Thoracic aorta (tissue), 2 donors: ENCODE measurements around the gene RHEB. TPM values are rescaled to one million over a fixed set of nuclear protein-coding genes. Genes with fewer than 3 reads are reported as not detected.
A peak's percentile ranks its signal among the peaks of the same experiment; 100 is the strongest.

Experiments used
- ATAC-seq: fragments of 150-250 bp; one replicate; pipeline ENCODE4 v1.8.0; 2017; ENCODE audit warnings: low read depth; ENCODE audit not compliant: insufficient number of reproducible peaks, low FRiP score
- DNase-seq: peaks from one replicate; pipeline ENCODE4 v3.0.0-alpha.2; 2020; ENCODE audit warnings: low spot score
- H3K27ac ChIP-seq, 2 donors: fragments of 200-600 bp; sonication (generic); 1 replicate in 1 of 2; 2 replicates in 1 of 2; pipeline ENCODE4 v1.5.1; 2016; ENCODE audit warnings: mild to moderate bottlenecking in 2 of 2, moderate library complexity in 2 of 2
- H3K27me3 ChIP-seq: fragments of 200-600 bp; sonication (generic); replicated peaks from 2 replicates; pipeline ENCODE4 v1.6.0; 2016; ENCODE audit warnings: mild to moderate bottlenecking; ENCODE audit not compliant: insufficient read depth
- H3K36me3 ChIP-seq: fragments of 200-600 bp; sonication (generic); one replicate; pipeline ENCODE4 v1.5.1; 2016
- H3K4me1 ChIP-seq, 2 donors: fragments of 200-600 bp; sonication (generic); 1 replicate in 1 of 2; 2 replicates in 1 of 2; pipeline versions ENCODE4 v1.5.1 to v1.6.0; 2016; ENCODE audit warnings: low read depth in 2 of 2, mild to moderate bottlenecking in 1 of 2; ENCODE audit not compliant: control insufficient read depth in 1 of 2
- H3K4me3 ChIP-seq: fragments of 200-600 bp; sonication (generic); 2 replicates; pipeline ENCODE4 v1.5.1; 2016; ENCODE audit warnings: mild to moderate bottlenecking
- H3K9me3 ChIP-seq: fragments of 200-600 bp; sonication (generic); 2 replicates; pipeline ENCODE4 v1.5.1; 2016
- total RNA-seq, 2 donors: library from RNA; depleted of rRNA; stranded (reverse); fragments of >200 nt; gene quantifications; one replicate each; pipeline versions ENCODE4 v1.1.0 to v1.2.3, GENCODE V29; 2016
- TF ChIP-seq, protein P1 (sequence below): fragments of 200-600 bp; sonication (generic); IDR thresholded peaks from one replicate; pipeline ENCODE4 v1.5.1; 2019; ENCODE audit warnings: antibody characterized with exemption

RHEB gene
- total RNA-seq, 2 donors from 2014 or later = 88.9 to 102 TPM

DNA sequence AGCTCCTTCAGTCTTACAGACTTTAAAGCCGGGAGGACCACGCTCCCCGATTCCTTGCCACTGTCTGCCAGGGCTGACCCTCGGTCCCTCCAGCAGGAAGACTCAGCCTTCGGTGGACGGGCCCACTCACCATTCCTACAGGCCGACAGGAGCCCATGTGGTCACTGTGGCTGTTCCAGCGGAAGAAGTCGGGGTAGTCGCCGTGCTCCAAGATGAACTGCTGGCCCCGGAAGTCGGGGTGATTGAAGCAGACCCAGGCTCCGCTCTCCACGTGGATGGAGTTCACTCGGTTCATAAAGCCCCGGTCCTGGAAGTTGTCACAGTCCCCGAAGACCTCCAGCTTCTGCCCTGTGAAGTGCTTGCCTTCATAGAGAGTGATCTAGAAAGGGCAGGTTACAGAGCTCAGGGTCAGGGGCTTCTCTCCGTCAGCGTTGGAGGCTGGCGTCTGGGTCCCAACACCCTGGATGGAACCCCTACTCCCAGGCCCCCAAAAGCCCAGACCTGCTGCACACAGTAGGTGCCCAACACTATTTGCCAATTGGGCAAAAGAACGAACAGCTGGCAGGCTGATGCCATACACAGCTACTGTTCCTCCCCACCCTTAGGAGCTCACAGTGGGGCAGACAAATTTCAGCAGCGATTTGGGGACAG is 81.7 kb downstream of the RHEB start:
- DNase-seq (no peak), ATAC-seq (no peak)
- Histone ChIP-seq H3K9me3 (no peaks in the 10 kb centered on the region), H3K4me3 (no peak overlapping the region), H3K27me3 (no peaks in the 10 kb centered on the region), H3K27ac (peak overlapping the region; percentile 27 to 91), H3K36me3 (no peaks in the 10 kb centered on the region), H3K4me1 (peaks cover 38 to 61% of the 10 kb centered on the region in 2 donors)
- TF ChIP-seq, protein P1, sequence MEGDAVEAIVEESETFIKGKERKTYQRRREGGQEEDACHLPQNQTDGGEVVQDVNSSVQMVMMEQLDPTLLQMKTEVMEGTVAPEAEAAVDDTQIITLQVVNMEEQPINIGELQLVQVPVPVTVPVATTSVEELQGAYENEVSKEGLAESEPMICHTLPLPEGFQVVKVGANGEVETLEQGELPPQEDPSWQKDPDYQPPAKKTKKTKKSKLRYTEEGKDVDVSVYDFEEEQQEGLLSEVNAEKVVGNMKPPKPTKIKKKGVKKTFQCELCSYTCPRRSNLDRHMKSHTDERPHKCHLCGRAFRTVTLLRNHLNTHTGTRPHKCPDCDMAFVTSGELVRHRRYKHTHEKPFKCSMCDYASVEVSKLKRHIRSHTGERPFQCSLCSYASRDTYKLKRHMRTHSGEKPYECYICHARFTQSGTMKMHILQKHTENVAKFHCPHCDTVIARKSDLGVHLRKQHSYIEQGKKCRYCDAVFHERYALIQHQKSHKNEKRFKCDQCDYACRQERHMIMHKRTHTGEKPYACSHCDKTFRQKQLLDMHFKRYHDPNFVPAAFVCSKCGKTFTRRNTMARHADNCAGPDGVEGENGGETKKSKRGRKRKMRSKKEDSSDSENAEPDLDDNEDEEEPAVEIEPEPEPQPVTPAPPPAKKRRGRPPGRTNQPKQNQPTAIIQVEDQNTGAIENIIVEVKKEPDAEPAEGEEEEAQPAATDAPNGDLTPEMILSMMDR = no peak

GRCh38 chr7:151437159-151437553 is 82.5 kb downstream of the RHEB start:
- no peaks in the 10 kb centered on the region for H3K27me3 ChIP-seq
- TF ChIP-seq, protein P1 = no peak
- H3K4me1 ChIP-seq = peaks cover 38 to 59% of the 10 kb centered on the region in 2 donors
- ATAC-seq (no peak), DNase-seq (no peak)
- peak overlapping the region; percentile 27 to 91 for H3K27ac ChIP-seq
- no peaks in the 10 kb centered on the region for H3K36me3 ChIP-seq
- H3K4me3 ChIP-seq = no peak overlapping the region
- no peaks in the 10 kb centered on the region for H3K9me3 ChIP-seq

DNA sequence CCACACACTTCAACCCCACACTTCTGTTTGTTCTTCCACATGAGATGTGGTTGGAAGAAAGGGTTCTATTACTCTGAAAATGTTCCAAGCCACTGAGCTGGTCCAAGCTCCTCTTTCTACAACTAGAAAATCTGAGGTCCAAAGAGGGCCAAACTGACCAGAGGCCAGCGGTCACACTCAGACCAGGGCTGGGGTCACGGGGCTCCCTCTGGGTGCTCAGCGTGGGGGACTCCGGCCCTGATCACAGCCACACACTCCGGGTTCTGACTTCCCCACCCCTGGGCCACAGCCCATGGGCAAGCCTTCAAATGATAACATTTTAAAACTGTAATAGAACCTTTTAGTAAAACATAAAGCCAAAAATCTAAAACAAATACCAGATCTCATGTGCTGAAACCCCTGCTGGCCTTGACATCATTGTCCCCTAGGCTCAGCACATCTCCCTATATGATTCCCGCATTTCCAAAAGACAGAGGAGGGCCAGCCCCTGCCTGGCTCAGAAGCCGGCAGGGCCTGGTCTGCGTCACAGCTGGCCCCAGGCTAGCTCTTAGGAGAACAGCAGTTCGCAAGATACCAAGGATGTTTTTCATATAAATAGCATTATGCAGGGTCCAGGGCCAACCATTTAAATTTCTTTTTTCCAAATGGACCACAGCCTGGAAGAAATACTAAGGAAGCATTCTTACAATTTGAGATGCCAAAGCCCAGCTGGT is 83.1 kb downstream of the RHEB start:
- Histone ChIP-seq H3K36me3 (no peaks in the 10 kb centered on the region), H3K9me3 (no peaks in the 10 kb centered on the region), H3K27me3 (no peaks in the 10 kb centered on the region), H3K27ac (peak overlapping the region; percentile 85 to 91), H3K4me1 (peaks cover 38 to 54% of the 10 kb centered on the region in 2 donors), H3K4me3 (no peak overlapping the region)
- TF ChIP-seq, protein P1 = no peak
- DNase-seq (no peak), ATAC-seq (peak; percentile 42)

GRCh38 chr7:151435971-151436370 is 83.7 kb downstream of the RHEB start:
- no peaks in the 10 kb centered on the region for H3K9me3 ChIP-seq
- ATAC-seq (no peak), DNase-seq (no peak)
- TF ChIP-seq, protein P1 = no peak
- H3K27ac ChIP-seq = peak overlapping the region; percentile 85 to 91
- H3K4me1 ChIP-seq = peaks cover 32 to 48% of the 10 kb centered on the region in 2 donors
- H3K27me3 ChIP-seq = no peaks in the 10 kb centered on the region
- no peak overlapping the region for H3K4me3 ChIP-seq
- H3K36me3 ChIP-seq = no peaks in the 10 kb centered on the region

DNA sequence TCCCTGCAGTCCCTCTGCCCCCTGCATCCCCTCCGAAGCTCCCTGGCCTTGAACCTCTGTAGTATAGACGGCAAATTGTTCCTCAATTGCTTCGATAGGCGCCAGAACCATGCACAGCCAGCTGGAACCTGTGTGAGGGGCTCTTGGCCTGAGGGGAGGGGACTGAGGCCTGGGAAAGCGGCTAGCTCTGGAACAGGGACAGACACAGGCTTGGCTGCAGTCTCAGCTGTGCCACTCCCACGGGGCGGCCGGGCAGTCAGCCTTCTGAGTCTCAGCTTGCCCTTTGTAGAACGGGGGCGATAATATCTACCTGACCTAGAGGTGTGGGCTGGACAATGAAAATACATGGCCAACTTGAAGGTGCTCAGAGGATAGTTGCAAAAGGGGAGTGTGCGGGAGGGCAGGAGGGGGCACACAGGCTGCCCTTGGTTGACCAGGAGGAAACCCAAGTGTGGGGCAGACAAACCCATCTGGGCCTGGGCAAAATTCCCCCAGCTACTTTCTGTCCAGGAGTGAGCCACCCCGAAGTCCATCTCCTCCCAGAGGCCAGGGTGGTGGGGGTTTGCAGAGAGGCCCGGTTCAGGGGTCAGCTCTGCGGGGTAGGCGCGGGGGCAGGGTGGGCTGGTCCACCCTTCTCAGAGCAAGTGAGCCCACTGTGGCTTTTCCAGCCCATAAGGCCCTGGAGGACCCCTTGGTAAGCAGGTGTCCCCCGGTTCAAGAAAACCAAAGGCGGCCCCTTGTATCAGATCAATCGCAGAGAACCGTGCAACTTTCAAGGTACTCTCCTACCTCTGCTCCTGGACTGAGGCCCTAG is 84.4 kb downstream of the RHEB start:
- no peaks in the 10 kb centered on the region for H3K36me3 ChIP-seq
- ATAC-seq (no peak), DNase-seq (no peak)
- no peaks in the 10 kb centered on the region for H3K27me3 ChIP-seq
- peaks cover 26 to 41% of the 10 kb centered on the region in 2 donors for H3K4me1 ChIP-seq
- H3K4me3 ChIP-seq = no peak overlapping the region
- TF ChIP-seq, protein P1 = no peak
- no peaks in the 10 kb centered on the region for H3K9me3 ChIP-seq
- peak overlapping the region; percentile 85 to 91 for H3K27ac ChIP-seq
